ENCODE data around the gene FUZ.

FUZ gene

GRCh38 chr19:49799271-49799797, 13.8 kb downstream of the FUZ start:
- no peak overlapping the region for H3K9ac ChIP-seq (ENCODE audit: low read length)
- no peak overlapping the region for H3K4me2 ChIP-seq (ENCODE audit: low read length)
- H3F3A ChIP-seq (ENCODE audit: insufficient read depth, low read length) = no peaks in the 10 kb centered on the region
- no peaks in the 10 kb centered on the region for H3K4me1 ChIP-seq (ENCODE audit: insufficient read depth, low read length, severe bottlenecking)
- no peaks in the 10 kb centered on the region for H4K20me1 ChIP-seq (ENCODE audit: insufficient read depth, low read length)
- H3K4me3 ChIP-seq (ENCODE audit: low read depth, low read length, poor library complexity, severe bottlenecking) = no peak overlapping the region
- no peaks in the 10 kb centered on the region for H3K9me3 ChIP-seq (ENCODE audit: low read length)
- H2AFZ ChIP-seq (ENCODE audit: low read length) = no peak overlapping the region
- H3K79me2 ChIP-seq (ENCODE audit: insufficient read depth, low read length) = no peaks in the 10 kb centered on the region
- H3K9me2 ChIP-seq (ENCODE audit: low read depth, low read length) = no peaks in the 10 kb centered on the region
- TF ChIP-seq EZH2 (IDR thresholded peaks at IDR 0.05; ENCODE audit: borderline replicate concordance, low read length) = no peak
- TF ChIP-seq CTCF (IDR thresholded peaks at IDR 0.05; ENCODE audit: low read length) = no peak
- H3K27me3 ChIP-seq (ENCODE audit: insufficient read depth, low read length) = no peaks in the 10 kb centered on the region
- peaks cover 82% of the 10 kb centered on the region for H3K36me3 ChIP-seq (ENCODE audit: insufficient read depth, low read length)
- H3K27ac ChIP-seq (ENCODE audit: low read depth, low read length, poor library complexity, severe bottlenecking) = no peak overlapping the region

- Histone ChIP-seq H3K36me3 (ENCODE audit: insufficient read depth, low read length) (peaks cover 80% of the 10 kb centered on the region), H4K20me1 (ENCODE audit: insufficient read depth, low read length) (no peaks in the 10 kb centered on the region), H3K79me2 (ENCODE audit: insufficient read depth, low read length) (no peaks in the 10 kb centered on the region), H3K4me3 (ENCODE audit: low read depth, low read length, poor library complexity, severe bottlenecking) (no peak overlapping the region), H3K27ac (ENCODE audit: low read depth, low read length, poor library complexity, severe bottlenecking) (no peak overlapping the region), H3K4me1 (ENCODE audit: insufficient read depth, low read length, severe bottlenecking) (no peaks in the 10 kb centered on the region), H3F3A (ENCODE audit: insufficient read depth, low read length) (no peaks in the 10 kb centered on the region), H3K9ac (ENCODE audit: low read length) (no peak overlapping the region), H3K9me2 (ENCODE audit: low read depth, low read length) (no peaks in the 10 kb centered on the region), H3K9me3 (ENCODE audit: low read length) (no peaks in the 10 kb centered on the region), H3K27me3 (ENCODE audit: insufficient read depth, low read length) (no peaks in the 10 kb centered on the region), H2AFZ (ENCODE audit: low read length) (no peak overlapping the region), H3K4me2 (ENCODE audit: low read length) (no peak overlapping the region)
- TF ChIP-seq CTCF (IDR thresholded peaks at IDR 0.05; ENCODE audit: low read length) = no peak
- TF ChIP-seq EZH2 (IDR thresholded peaks at IDR 0.05; ENCODE audit: borderline replicate concordance, low read length) = no peak
Measured at GRCh38 chr19:49798574-49798973, 14.5 kb downstream of the FUZ start.

- no peaks in the 10 kb centered on the region for H3K9me2 ChIP-seq (ENCODE audit: low read depth, low read length)
- H3K36me3 ChIP-seq (ENCODE audit: insufficient read depth, low read length) = peaks cover 78% of the 10 kb centered on the region
- no peak for TF ChIP-seq CTCF (IDR thresholded peaks at IDR 0.05; ENCODE audit: low read length)
- TF ChIP-seq EZH2 (IDR thresholded peaks at IDR 0.05; ENCODE audit: borderline replicate concordance, low read length) = no peak
- no peaks in the 10 kb centered on the region for H3K9me3 ChIP-seq (ENCODE audit: low read length)
- H3K27me3 ChIP-seq (ENCODE audit: insufficient read depth, low read length) = no peaks in the 10 kb centered on the region
- no peak overlapping the region for H3K4me2 ChIP-seq (ENCODE audit: low read length)
- H3K27ac ChIP-seq (ENCODE audit: low read depth, low read length, poor library complexity, severe bottlenecking) = no peak overlapping the region
- no peaks in the 10 kb centered on the region for H3K4me1 ChIP-seq (ENCODE audit: insufficient read depth, low read length, severe bottlenecking)
- no peak overlapping the region for H3K9ac ChIP-seq (ENCODE audit: low read length)
- no peaks in the 10 kb centered on the region for H4K20me1 ChIP-seq (ENCODE audit: insufficient read depth, low read length)
- H2AFZ ChIP-seq (ENCODE audit: low read length) = no peak overlapping the region
- H3K4me3 ChIP-seq (ENCODE audit: low read depth, low read length, poor library complexity, severe bottlenecking) = no peak overlapping the region
- no peaks in the 10 kb centered on the region for H3K79me2 ChIP-seq (ENCODE audit: insufficient read depth, low read length)
- no peaks in the 10 kb centered on the region for H3F3A ChIP-seq (ENCODE audit: insufficient read depth, low read length)
Measured at GRCh38 chr19:49795615-49796014, 17.5 kb downstream of the FUZ start.

Measured in OCI-LY1 (cell line).